G401 (cell line): ENCODE results near the gene GRIA3. TPM values are rescaled to one million over a fixed set of nuclear protein-coding genes. Genes with fewer than 3 reads are reported as not detected.
"Not testable (repeated sequence)": the region's sequence is repeated elsewhere in the genome, so short reads cannot be mapped to it uniquely, and the experiment has no call there.

Source experiments
- DNase-seq: peaks from one replicate; pipeline ENCODE4 v3.0.0-alpha.2; 2015; ENCODE audit warnings: low spot score
- in situ Hi-C: cut with HindIII; loops from 2 replicates; pipeline ENCODE4 v1.10.0; 2016; ENCODE audit warnings: low sequenced_read_pairs, mixed read lengths
- total RNA-seq: library from RNA; depleted of rRNA; stranded (reverse); fragments of >200 nt; shearing (Covaris generic); gene quantifications from 2 replicates; pipeline ENCODE4 v1.2.3, GENCODE V29; 2014

Gene GRIA3
- total RNA-seq, 1 experiment from 2014 or later = not detected

GRCh38 chrX:123260920-123261418 is 76.9 kb downstream of the GRIA3 start:
- in situ Hi-C loops = no loop called here
- DNase-seq = no peak

DNA sequence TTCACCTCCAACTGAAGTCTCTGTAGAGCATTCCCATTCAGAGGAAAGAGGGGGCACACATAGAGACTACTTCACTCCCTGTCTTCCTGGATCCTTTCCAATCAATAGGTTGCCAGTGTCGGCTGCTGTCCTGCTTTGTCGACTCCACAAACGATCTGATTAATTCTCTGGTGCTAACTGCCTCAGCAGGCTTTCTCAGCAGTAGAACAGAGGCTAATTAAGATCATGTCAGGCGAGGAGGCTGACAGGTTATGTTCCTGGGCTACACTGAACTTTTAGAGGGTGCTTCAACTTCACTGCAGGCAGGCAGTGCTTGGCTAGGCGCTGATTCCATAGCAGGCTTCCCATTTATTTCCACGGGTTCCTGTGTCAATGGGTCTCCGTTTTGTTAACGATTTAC is 79.2 kb downstream of the GRIA3 start:
- in situ Hi-C loops = no loop called here
- DNase-seq = no peak

GRCh38 chrX:123263747-123264146 is 79.7 kb downstream of the GRIA3 start:
- no peak for DNase-seq
- in situ Hi-C loops = no loop called here

GRCh38 chrX:123267220-123267619 is 83.1 kb downstream of the GRIA3 start:
- in situ Hi-C loops = no loop called here
- DNase-seq = no peak

DNA sequence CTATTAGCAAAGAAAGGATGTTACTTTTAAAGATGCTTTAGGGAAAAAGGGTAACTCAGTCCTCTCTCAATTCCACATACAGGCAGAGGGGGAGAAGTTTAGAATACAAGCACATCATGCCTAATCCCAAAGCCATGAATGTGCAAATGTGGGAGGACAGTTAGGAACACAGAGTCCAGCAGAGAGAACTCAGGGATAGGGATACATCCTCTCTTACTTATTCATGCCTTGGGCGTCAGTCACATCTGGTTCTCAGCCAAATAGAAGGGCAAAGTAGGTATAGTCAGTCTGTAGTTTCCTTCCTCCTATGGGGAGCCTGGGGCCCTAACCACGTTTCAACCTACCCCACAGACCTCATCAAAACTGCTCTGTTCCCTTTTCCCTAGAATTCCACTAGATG is 87.8 kb downstream of the GRIA3 start:
- no peak for DNase-seq
- in situ Hi-C loops = no loop called here

GRCh38 chrX:123272630-123273029 is 88.6 kb downstream of the GRIA3 start:
- in situ Hi-C loops = no loop called here
- DNase-seq = no peak

DNA sequence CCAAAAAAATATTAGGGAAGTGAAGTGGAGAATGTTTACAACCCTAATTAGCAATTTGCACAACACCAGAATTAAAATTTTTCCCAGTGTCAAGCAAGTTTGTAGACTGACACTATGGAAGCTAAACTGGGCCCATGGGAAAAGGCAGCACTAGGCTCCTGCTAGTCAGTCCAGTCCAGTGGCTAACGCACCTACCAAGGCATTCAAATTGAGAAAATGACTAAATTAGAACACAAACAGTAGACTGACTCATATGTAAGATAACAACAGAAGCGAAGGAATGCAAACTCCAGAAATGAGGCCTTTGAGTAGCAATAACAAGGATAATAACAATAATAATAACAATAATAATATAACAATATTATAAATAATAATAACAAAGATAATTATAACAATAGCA is 90.7 kb downstream of the GRIA3 start:
- no peak for DNase-seq

DNA sequence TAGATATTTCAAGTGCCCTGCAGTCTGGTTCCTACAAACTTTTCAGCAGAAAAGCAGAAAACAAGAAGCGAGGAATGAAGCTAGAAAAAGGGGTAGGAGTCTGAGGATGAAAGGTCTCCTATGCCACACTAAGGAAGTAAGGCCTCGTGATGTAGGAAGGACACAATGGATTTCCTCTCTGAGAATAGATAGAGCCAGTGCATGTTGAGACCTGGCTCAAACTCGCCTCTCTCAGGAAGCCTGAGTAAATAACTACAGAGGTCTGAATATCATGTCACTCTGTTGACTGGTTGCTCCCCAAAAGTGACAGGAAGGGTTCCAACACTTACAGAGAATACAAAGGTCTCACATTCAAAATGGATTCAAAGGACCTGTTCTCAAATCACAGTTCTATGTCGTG is 93.3 kb downstream of the GRIA3 start:
- DNase-seq = no peak
- in situ Hi-C loops = no loop called here

More for the DNA sequence above, 90.7 kb downstream of the GRIA3 start:
- in situ Hi-C loops = no loop called here

- in situ Hi-C loops = no loop called here
- DNase-seq = no peak
These were observed 93.7 kb downstream of the GRIA3 start for GRCh38 chrX:123277821-123278220.

DNA sequence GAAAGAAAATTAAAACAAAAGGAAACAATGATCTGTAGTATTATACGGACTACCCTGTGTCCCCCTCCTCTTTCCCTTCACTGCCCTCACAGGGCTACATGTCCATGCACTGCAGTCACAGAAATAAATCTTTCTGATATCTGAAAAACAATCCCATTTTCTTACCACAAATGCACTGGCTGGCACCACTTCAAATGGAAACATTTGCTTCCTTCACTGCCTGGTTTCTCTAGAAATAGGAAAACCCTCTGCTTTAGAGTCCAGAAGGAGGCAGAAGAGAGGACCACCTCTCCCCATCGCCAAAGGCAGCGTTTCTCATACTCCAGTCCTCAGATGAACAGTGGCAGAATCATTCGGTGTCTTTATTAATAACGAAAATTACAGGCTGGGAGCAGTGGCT is 98.2 kb downstream of the GRIA3 start:
- DNase-seq = no peak
- in situ Hi-C loops = no loop called here

GRCh38 chrX:123283407-123283806 is 99.3 kb downstream of the GRIA3 start:
- DNase-seq, in situ Hi-C loops: not testable (repeated sequence)

GRCh38 chrX:123291623-123292022 is 107.5 kb downstream of the GRIA3 start:
- DNase-seq = no peak
- in situ Hi-C loops = no loop called here

- in situ Hi-C loops = no loop called here
- no peak for DNase-seq
These were observed 113.9 kb downstream of the GRIA3 start for GRCh38 chrX:123298026-123298425.

DNA sequence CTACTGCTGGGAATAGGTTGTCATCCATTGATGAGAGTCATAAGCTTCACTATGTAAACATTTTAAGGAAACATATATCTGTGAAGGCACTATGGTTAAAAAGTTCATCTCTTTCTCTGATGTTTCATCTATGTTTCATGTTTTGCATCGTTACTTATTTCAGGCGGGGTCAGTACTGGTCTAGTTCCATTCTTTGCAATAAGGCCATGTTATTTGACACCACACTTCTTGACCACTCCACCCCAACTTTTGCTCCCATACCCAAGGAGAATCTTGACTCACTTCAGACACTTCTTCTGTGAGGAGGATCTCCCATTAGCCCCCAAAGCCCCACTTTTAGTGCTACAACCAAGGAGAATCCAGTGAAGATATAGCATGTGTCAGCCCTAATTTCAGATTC is 119.4 kb downstream of the GRIA3 start:
- in situ Hi-C loops = no loop called here

GRCh38 chrX:123308658-123309057 is 124.6 kb downstream of the GRIA3 start:
- in situ Hi-C loops = no loop called here
- no peak for DNase-seq

More for the DNA sequence above, 119.4 kb downstream of the GRIA3 start:
- DNase-seq = no peak

GRCh38 chrX:123310112-123310511 is 126.0 kb downstream of the GRIA3 start:
- in situ Hi-C loops = no loop called here

DNA sequence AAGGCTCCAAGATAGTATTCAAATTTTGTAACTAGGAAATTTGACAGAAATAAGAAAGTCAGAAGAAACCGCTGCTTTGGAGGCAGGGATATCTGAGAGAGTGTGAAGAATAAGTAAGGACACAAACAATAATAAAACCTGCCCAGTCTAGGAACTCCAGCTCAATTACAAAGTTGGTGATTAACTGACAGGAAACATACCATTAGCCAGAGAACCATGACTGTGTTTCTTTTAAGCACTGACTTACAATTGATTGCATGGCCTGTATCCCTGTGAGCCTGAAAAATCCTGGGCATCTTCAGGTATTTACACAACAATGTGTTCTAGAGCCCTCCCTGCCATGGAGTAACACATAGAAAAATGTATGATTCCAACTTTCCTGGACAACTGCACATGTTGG is 127.4 kb downstream of the GRIA3 start:
- in situ Hi-C loops = no loop called here
- DNase-seq = no peak

More at GRCh38 chrX:123310112-123310511, 126.0 kb downstream of the GRIA3 start:
- no peak for DNase-seq

GRCh38 chrX:123313486-123313885 is 129.4 kb downstream of the GRIA3 start:
- DNase-seq = no peak
- in situ Hi-C loops = no loop called here

DNA sequence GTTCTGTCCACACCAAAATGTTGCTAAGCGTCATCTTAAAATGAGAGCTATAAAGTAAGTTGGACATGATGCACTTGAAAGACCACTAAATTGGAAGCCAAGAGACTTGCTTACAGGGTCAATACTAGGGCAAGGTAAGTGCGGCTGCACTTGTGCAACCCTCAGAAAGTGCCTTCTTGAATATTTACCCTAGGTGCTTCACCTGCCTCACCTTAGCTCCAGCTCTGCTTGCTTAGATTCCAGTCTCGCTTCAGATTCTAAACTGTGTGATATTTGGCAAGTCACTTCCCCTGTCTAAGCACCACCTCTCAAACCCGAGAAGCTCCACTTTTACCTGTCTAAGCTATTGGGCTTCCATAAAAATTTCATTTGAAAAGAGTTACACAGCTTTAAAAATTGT is 136.5 kb downstream of the GRIA3 start:
- DNase-seq = no peak
- in situ Hi-C loops = no loop called here

DNA sequence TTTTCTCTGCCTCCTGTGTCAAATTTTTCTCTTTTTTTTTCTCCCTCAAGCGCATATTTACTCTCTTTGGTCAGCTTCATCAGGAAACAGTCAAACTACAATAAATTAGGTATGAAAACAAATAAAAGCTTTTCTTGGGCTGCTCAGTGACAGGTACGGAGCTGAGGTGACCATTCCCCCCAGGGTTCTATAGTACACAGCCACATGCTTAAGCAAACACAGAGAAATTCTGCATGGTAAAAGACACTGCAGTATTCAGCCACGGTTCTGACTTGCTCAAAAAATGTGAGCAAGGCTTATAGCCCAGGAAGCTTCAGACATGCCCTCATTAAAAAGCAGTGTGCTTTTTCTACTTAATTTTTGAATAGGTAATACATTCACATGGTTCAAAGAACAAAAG is 138.5 kb downstream of the GRIA3 start:
- in situ Hi-C loops = no loop called here
- no peak for DNase-seq

GRCh38 chrX:123324625-123325024 is 140.5 kb downstream of the GRIA3 start:
- in situ Hi-C loops = no loop called here
- no peak for DNase-seq
